Activated CD4-positive, alpha-beta T cell treated with anti-CD3 and anti-CD28 coated beads, Interleukin-2, Interleukin-4, amounts not matched to agents 100 ng/mL and 50 ng/mL, durations not matched to agents 16 hours and 8 hours (primary cell): ENCODE data around the gene PPM1M.
"Not testable (repeated sequence)": the region's sequence is repeated elsewhere in the genome, so short reads cannot be mapped to it uniquely, and the experiment has no call there.

Source experiments
- DNase-seq: peaks from one replicate; pipeline ENCODE4 v3.0.0-alpha.2; 2020; ENCODE audit warnings: low spot score

The PPM1M gene

DNA sequence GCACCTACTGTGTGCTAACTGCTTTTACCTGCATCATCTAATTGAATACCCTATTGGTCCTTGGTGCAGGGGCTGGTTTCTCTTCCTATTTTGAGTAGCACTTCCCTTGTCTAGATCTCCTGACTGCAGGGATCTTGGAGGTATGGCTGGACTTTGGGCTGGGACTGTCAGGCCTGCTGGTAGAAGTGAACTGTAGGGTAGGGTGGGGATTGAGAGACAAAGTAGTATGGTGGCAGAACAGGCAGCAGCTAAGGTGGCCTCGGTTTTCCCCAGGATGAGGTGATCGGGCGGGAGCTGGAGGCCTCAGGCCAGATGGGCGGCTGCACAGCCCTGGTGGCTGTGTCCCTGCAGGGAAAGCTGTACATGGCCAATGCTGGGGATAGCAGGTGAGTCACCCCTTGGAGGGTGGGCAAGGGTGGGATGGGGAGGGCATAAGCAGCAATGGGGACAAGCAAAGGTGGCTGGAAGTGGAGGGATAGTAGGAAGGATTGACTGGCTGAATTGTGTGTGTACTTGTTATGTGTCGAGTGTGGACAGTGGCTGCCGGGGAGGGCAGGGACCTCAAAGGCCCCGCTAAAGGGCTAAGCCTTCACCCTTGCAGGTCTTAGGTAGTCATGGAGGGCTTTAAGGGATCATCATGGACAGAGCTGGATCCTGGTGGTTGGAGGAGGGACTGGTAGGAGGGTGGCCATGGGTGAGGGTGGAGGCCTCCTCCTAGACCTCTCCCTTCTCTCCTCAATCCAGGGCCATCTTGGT, 2.0 kb downstream of the PPM1M start:
- DNase-seq: no peak

DNA sequence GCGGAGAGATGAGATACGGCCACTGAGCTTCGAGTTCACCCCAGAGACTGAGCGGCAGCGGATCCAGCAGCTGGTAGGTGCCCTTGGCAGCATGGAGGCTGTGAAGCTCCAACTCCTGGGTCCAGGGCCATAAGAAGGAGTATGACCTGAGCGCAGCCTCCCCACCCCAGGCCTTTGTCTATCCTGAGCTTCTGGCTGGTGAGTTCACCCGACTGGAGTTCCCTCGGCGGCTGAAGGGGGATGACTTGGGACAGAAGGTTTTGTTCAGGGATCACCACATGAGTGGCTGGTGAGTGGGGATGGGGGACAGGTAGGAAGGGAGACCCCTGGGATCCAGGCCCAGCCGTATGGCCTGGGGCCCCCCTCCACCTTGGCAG, 2.6 kb downstream of the PPM1M start:
- DNase-seq: no peak

DNA sequence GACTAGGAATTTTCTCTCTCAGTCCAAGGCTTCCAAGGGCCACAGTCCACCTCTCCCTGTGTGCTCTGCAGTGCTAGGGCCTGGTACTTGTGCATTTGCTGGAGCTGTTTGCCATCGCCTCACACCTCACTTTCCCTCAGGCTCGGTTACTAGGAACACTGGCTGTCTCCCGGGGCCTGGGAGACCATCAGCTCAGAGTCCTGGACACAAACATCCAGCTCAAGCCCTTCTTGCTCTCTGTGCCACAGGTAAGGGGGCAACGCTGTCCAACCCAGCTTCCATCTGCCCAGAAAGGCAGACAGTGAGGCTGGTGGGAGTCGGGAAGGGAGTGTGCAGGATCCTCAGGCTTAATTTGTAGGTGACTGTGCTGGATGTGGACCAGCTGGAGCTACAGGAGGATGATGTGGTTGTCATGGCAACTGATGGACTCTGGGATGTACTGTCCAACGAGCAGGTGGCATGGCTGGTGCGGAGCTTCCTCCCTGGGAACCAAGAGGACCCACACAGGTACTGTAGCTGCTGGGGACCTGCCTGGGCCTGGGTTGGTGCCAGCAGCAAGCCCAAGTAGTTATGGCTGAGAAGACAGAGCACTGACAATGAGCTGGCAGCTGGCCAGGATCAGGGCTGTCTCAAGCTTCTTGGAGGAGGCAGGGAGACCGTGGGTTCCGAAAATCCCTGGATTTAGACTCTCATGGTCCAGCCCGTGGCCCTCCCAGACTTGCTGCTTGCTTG, 3.4 kb downstream of the PPM1M start:
- DNase-seq: no peak

DNA sequence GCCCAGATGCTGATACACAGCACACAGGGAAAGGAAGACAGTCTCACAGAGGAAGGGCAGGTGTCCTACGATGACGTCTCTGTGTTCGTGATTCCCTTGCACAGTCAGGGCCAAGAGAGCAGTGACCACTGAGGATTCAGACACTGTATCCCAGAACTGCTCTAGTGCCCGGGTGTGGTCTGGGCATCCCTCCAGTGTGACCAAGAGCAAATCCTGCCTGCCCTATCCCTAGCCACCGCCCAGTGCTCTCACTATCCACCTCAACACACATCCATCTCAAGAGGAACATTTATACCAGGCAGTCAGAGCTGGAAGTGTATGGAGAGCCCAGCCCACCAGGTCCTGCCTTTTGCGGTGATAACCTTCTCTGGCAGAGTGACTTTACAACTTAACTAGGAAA, 4.1 kb downstream of the PPM1M start:
- no peak for DNase-seq

DNA sequence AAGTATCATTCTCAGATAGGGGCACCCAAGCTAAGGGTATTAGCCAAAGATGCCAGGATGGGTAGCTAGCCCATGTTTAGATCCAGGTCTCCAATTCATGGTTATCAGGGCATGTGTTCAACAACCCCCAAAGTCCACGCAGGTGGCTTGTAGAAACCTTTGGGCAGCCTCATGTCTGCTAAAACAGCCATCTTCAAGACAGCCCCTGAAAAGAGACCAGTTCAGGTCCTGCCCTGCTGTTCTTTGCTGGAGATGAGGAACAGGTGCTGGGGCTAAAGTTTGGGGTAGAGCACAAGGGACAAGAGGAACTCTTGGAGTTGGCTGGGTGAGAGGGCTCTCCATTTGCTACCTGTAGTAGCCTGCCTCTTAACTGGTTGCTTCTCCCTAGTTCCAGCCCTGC, 4.6 kb downstream of the PPM1M start:
- DNase-seq: no peak

DNA sequence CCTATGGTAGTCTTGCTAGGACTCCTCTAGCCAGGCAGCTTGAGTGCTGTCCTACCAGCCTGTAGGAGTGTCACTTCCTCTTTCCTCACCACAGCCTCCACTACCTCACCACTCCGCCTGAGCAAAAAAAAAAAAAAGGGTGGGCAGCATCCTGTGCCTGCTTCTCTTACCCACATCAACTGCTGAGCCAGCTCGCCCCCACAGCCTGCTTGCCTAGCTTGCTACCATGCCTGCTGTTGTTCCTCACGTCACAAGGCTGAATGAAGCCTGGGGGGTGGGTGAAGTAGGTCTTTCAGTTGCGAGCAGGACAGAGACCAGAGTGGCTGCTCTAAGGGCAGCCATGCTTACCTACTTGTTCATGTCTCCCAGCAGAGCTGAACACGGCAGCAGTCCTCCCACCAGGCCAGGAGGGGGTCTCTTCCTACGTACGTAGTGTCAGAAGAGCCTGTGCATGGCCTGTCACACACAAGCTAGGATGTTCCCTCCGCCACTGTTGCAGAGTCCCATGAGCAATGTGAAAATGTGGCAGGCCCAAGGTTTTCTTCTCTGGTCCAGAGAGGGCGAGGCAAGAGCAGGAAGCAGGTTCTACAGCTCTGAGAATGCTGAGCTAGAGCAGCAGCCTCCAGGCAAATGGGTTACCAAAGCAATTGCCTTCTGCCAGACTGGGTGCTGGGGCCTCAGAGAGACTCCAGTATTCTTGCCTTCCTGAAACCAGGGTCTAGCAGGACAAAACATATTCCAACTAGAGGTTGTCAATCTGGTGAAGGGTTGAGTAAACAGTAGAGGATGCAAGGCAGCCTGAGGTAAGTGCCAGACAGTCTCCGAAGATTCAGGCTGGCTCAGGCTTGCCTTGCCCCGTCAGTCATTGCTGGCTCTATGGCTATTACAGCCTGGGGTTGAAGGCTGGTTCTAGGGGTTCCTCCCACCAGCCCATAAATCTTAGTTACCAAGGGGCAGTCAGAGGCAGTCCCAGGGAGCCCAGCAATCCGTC, 8.1 kb downstream of the PPM1M start:
- DNase-seq: peak; percentile 87

DNA sequence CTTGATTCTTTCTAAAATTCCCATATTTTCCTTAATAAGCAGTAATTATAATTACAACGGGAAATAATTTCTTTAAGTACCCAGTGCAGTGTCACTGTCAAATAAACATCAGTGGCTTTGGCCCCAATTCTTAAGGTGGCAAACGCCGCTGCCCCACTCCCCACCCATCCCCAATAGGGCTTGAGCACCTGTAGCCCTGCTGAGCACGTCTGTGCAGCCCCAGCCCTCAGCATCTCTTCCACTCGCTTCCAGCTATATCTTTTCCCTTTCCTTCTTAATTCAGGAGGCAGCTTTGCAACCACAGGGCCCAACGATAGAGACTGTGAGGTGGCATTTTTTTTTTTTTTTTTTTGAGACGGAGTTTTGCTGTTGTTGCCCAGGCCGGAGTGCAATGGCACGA, 9.0 kb downstream of the PPM1M start:
- DNase-seq: no peak

DNA sequence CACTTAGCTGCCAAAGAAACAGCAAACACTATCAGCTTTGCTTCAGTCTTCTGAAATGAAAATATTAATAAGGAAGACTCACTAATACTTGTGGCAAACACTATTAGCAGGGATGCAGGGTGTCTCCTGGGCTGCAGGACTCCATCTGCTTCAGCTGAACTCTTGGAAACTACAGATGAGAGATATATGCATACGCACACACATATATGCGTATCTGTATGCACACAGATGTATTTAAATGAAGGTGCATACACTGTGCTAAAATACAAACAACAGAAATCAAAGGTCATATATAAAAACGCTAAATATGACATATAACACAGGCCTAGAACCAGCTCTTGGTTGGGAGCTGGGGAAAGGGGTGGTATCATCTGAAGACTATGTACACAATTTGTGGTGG, 10.6 kb downstream of the PPM1M start:
- DNase-seq: no peak

DNA sequence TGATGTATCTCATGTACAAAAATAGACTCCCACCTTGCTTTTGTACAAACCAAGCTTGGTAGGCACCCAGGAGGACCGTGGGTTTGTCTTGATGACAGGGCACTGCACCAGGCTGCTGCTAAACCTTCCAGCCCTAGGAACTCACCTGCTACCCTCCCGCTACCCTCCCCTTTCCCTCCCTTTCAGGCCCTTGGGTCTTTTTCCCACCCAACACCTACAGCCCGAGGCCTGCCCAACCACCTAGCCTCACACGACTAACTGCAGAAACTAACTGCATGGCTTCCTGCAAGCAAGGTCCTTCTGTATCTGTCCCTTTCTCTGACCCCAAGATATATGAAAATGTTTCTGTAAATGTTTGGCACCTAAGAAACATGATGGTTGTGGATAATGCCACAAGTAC, 11.1 kb downstream of the PPM1M start:
- no peak for DNase-seq

DNA sequence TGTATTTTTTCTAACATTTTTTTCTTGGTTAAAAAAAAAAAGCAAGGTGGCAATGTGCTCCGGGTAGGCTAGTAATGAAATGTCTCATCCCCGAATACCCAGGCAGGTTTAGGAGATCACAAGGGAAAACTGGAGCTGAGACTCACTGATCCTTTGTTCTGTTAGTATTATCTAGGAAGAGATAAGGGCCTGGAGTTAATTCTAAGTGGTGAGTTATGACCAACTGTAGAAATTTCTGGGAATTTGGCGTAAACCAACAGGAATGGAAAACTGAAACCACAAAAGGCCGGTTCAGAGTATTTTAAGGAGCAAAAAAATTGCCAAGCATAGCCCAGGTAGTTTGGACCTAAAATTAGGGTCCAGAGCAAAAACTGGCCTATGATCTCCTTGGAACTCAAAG, 12.4 kb downstream of the PPM1M start:
- DNase-seq: no peak

DNA sequence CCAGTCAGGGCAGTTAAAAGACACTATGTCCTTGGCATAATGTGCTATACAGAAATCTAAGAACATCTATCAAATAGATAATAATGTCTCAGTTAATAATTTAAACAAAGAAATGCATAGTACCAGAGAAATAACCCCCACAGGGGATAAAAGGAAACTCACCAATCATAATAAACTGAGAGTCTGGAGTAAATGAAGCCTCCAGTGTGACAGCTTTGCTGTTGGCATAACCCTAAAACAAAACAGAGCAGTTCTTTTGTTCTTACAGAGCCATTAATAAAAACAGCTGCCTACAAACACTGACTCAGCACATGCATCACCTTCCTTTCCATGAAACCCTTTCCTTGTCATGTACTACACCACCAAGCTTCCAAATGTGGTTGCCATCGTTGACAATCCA, 13.5 kb downstream of the PPM1M start:
- no peak for DNase-seq

DNA sequence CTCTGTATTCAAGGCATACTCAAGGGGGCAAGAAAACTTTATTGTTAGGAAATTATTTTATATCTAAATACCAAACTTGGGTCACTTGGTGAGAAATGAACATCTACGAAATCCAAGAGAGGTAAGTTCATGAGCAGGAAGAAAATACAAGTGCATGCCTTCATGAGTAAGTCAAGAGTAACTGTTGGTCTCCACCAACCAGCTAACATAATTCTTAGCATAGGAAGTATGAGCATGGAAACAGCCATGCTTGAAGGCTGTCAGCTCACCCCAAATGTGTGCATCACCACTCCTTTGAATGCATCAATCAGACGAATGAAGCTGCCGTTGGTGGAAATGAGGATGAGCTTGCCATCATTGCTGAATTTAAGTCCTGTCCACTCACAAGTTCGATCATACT, 13.9 kb downstream of the PPM1M start:
- DNase-seq: no peak

DNA sequence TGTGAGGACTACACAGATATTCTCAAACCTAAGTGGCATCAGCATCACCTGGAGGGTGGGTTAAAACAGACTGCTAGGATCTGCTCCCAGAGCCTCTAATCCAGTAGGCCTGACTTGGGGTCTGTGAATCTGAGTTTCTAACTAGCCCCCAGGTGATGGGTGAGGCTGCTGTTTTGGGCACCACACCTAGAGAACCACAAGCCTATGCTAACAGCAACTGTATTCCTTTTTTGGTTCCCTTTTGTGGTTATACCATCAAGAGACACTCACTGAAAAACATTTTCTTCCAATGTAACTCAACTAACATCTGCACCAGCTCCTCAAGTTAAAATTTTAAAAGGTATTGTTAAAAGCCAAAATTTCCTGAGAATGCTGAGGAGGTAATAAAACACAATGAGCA, 16.9 kb downstream of the PPM1M start:
- DNase-seq: no peak

DNA sequence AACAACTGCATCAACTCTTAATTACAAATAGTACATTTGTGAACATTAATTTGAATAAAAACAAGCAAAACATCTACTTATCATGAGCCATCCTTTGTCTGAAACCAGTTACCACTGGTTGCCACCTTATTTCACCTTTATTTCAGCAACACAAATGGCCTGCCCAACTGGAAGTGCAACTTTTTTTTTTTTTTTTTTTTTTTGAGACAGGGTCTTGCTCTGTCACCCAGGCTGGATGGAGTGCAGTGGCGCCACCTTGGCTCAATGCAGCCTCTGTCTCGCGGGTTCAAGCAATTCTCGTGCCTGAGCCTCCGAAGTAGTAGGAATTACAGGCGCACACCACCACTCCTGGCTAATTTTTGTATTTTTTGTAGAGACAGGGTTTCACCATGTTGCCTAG, 19.8 kb downstream of the PPM1M start:
- no peak for DNase-seq

DNA sequence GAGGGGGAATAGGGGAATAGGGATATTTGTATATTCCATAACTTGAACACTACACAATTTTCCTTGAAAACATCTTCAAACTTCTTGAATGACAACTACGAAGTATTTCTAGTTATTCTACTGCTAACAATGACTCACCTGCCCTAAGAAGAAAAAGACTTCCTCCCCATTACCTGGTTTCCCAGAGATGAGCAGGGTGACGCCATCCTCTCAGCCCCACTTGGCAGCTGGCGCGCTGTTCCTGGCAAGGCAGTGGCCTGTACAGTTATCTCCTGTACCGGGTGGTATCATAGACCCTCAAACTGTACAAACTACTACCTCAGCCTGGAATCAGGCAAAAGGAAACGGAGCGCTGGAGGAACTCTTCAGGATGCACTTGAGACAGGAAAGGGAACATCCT, 22.5 kb downstream of the PPM1M start:
- no peak for DNase-seq

DNA sequence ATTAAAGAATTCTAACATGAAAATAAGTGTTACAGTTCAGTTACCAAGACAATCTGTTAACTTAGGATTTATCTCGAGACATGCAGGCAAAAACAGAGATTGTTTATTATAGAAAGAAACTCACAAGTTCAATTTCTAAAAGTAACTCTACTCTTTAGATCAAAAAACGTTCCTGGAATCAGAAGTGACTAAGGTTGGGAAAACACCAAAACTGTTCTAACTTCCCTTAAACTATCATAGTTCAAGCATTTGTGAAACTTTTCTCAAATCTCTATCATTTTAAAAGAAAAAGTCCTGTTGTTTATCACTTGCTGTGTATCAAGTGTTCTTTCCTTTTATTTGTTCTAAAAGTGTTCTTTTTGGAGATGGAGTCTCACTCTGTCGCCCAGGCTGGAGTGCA, 24.2 kb downstream of the PPM1M start:
- DNase-seq: no peak

DNA sequence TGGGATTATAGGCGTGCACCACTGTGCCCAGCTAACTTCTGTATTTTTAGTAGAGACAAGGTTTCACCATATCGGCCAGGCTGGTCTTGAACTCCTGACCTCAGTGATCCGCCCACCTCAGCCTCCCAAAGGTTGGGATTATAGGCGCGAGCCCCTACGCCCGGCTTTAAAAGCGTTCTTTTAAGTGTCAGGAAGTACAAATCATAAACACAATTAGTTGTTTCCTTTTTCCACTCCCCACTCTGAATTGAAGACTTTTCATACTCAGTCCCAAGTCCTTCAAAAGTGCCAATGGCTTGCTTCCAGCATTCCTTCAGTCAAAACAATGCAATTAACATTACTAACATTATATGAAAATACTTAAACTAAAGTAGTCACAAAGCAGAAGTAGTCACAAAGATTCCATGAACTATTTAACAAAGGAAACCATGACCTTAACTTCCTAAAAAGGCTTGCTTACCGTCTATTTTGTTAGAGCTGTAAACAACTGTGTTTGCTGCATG, 24.7 kb downstream of the PPM1M start:
- DNase-seq: no peak

DNA sequence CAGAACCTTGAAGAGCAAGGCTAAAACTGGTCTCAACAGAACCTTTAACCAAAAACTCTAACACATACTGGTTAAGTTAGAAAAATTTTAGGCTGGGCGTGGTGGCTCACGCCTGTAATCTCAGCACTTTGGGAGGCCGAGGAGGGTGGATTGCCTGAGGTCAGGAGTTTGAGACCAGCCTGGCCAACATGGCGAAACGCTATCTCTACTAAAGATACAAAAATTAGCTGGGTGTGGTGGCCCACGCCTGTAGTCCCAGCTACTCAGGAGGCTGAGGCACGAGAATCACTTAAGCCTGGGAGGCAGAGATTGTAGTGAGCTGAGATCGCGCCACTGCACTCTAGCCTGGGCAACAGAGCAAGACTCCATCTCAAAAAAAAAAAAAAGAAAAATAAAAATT, 26.6 kb downstream of the PPM1M start:
- not testable (repeated sequence) for DNase-seq

DNA sequence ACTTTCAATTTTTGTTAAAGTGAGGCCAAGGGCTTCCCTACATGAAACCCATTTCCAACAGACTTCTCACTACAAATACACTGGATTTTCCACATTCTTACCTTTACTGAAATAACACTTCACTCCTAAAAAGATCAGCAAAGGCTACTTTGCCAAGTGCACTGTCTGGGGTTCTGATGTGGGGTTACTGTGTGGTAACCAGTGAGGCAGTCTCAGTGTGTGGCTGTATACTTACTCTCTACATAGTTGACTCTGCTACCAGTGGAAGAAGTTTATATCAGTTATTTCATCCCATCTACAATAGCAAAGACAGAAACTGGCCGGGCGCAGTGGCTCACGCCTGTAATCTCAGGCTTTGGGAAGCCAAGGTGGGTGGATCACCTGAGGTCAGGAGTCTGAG, 27.3 kb downstream of the PPM1M start:
- DNase-seq: no peak

DNA sequence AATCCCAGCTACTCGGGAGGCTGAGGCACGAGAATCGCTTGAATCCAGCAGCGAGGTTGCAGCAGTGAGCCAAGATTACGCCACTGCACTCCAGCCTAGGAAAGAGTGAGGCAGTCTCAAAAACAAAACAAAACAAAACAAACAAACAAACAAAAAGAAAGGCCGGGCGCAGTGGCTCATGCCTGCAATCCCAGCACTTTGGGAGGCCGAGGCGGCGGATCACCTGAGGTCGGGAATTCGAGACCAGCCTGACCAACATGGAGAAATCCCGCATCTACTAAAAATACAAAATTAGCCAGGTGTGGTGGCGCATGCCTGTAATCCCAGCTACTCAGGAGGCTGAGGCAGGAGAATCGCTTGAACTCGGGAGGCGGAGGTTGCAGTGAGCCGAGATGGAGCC, 29.2 kb downstream of the PPM1M start:
- DNase-seq: not testable (repeated sequence)

DNA sequence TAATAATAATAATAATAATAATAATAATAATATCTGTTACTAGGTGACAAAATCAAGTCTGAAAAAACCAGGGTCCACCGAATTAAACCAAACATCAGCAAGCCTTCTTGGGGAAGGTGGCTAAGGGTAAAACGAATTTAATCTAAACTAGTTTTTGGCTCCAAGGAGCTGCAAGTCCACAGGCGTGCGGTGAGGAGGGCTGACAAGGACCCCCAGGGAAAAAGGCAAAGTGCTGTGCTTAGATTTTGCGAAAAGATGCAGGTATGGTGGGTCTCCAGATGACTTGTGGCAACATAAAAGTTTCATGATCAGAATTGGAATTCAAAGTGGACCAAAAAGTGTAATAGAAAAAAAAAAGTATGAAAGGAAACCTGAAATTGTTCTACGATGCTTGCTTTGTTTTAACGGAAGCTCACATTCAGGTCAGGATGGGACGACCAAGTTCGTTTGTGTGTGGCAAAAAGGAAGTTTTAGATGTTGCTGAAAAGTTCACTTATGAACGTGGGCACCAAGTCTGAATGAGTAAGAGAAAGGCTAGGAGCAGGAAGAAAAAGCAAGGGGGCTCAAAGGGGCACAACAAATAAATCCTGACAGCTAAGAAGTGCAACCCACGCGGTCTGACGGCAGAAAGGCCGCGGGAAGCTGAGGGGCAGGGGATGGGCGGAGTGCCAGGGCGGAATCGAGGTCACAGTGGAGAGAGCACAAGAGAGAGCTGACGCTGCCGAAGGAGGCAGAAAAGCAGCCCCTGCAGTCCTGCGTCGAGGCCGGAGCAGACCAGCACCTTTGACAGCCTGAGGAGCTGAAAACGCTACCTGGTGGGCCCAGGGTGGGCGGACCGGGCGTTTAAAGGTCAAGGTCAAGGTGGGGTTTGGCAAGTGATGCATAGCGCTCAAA, 31.8 kb downstream of the PPM1M start:
- DNase-seq: peak; percentile 80
